T-cell (primary cell): Measurements from ENCODE around the gene FANCE. TPM values are rescaled to one million over a fixed set of nuclear protein-coding genes. Genes with fewer than 3 reads are reported as not detected.
A peak's percentile ranks its signal among the peaks of the same experiment; 100 is the strongest.

Experiments
- ATAC-seq, 4 experiments: fragments of 200-7000 bp in 3 of 4; fragments of 150-1000 bp in 1 of 4; cut with Tn5 transposase; replicated peaks in 1 of 4; 1 replicate in 3 of 4; 2 replicates in 1 of 4; pipeline ENCODE4 v1.10.0; 2021; ENCODE audit warnings: moderate library complexity in 3 of 4, mild to moderate bottlenecking in 2 of 4, moderate number of reproducible peaks in 1 of 4
- CTCF ChIA-PET, 2 donors: fragments of 300-600 bp; sonication (Branson Sonifier 250); formaldehyde crosslinking; loops; one replicate each; lab custom pipeline; 2022; ENCODE audit warnings: antibody characterized with exemption in 2 of 2; lab: Charles Lee
- POLR2A ChIA-PET, 2 donors: fragments of 300-600 bp; sonication (Branson Sonifier 250); formaldehyde crosslinking; loops; one replicate each; lab custom pipeline; 2022; ENCODE audit warnings: antibody characterized with exemption in 2 of 2; lab: Charles Lee
- DNase-seq, 35 experiments: peaks; one replicate each; pipeline versions ENCODE4 v3.0.0 to v3.0.0-alpha.2; 2013 to 2023
- H3K27ac ChIP-seq: one replicate; pipeline ENCODE4 v1.5.1; 2013; ENCODE audit warnings: low read length
- H3K27me3 ChIP-seq, 2 experiments: replicated peaks in 1 of 2; 1 replicate in 1 of 2; 2 replicates in 1 of 2; pipeline versions ENCODE4 v1.6.1 to v1.7.0; 2013; ENCODE audit warnings: low read length in 1 of 2, mixed read lengths in 1 of 2; ENCODE audit not compliant: control insufficient read depth in 2 of 2, insufficient read depth in 2 of 2; ENCODE audit errors: extremely low read depth in 1 of 2
- H3K36me3 ChIP-seq, 2 donors: 1 replicate in 1 of 2; 2 replicates in 1 of 2; pipeline versions ENCODE4 v1.6.1 to v1.7.0; 2013; ENCODE audit warnings: low read length in 1 of 2; ENCODE audit not compliant: control insufficient read depth in 2 of 2, insufficient read depth in 1 of 2; ENCODE audit errors: extremely low read depth in 1 of 2
- H3K4me1 ChIP-seq, 2 experiments: 1 replicate in 1 of 2; 2 replicates in 1 of 2; pipeline versions ENCODE4 v1.6.1 to v1.7.0; 2013; ENCODE audit warnings: low read length in 2 of 2, mixed read lengths in 1 of 2; ENCODE audit not compliant: insufficient read depth in 2 of 2, control insufficient read depth in 1 of 2; ENCODE audit errors: extremely low read depth in 1 of 2
- H3K4me3 ChIP-seq, 2 donors: 1 replicate in 1 of 2; 2 replicates in 1 of 2; pipeline versions ENCODE4 v1.5.1 to v1.7.0; 2013; ENCODE audit warnings: mild to moderate bottlenecking in 2 of 2, low read length in 1 of 2, moderate library complexity in 1 of 2; ENCODE audit not compliant: control insufficient read depth in 1 of 2; ENCODE audit errors: extremely low read depth in 1 of 2
- H3K9me3 ChIP-seq: 2 replicates; pipeline ENCODE4 v1.7.0; 2013
- H3K27ac Mint-ChIP-seq, 2 donors: one replicate each; pipeline ENCODE4 v1.8.0; 2020 to 2021; ENCODE audit warnings: mild to moderate bottlenecking in 2 of 2, mixed read lengths in 2 of 2
- H3K27me3 Mint-ChIP-seq, 2 donors: one replicate each; pipeline ENCODE4 v1.8.0; 2021 to 2022; ENCODE audit warnings: mixed read lengths in 2 of 2
- H3K36me3 Mint-ChIP-seq: one replicate; pipeline ENCODE4 v1.8.0; 2021; ENCODE audit warnings: mixed read lengths
- H3K4me1 Mint-ChIP-seq, 3 donors: one replicate each; pipeline ENCODE4 v1.8.0; 2020 to 2022; ENCODE audit warnings: mixed read lengths in 3 of 3, mild to moderate bottlenecking in 1 of 3
- H3K4me3 Mint-ChIP-seq, 3 donors: one replicate each; pipeline ENCODE4 v1.8.0; 2020 to 2022; ENCODE audit warnings: mild to moderate bottlenecking in 3 of 3, mixed read lengths in 3 of 3, moderate library complexity in 3 of 3
- H3K9me3 Mint-ChIP-seq, 3 donors: one replicate each; pipeline ENCODE4 v1.8.0; 2020 to 2022; ENCODE audit warnings: mixed read lengths in 3 of 3
- WGBS: methylation state at CpG from one replicate; pipeline ENCODE4 v1.1.5; 2013; ENCODE audit warnings: missing lambda C conversion rate; ENCODE audit not compliant: insufficient coverage; 5-methylcytosine and 5-hydroxymethylcytosine counted together
- total RNA-seq, 35 experiments: library from RNA in 6 of 35; stranded (reverse) in 6 of 35; fragments of 120-200 nt in 1 of 35; gene quantifications; one replicate each; pipeline versions ENCODE4 v1.2.1 to v1.2.4 and lab custom pipeline; 2013 to 2026

The FANCE gene
- total RNA-seq, 5 donors from 2014 or later (not counting 1 experiment from before 2014, with no cell fraction given): 5.6 to 12.8 (median 11.7) TPM

DNA sequence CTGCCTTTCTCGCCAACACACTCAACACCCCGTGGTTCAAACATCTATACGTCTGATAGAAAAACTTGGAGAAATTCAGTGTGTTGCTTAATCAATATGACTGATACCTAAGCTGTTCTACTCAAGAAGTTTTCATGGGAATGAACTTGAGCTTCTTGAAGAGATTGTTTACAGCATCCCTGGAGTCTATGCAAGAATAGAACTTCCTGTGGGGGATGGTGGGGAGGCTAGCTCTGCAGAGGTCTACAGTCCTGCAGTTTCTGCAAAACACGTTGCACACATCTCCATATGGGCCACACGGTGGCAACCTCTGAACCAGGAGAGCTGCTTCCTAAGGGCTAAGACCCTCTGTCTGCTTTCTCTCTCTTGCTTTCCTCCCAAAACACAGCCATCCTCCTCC, 32.7 kb upstream of the FANCE start:
- peak overlapping the region in 1 of 3 donors; percentile 68 for H3K4me3 Mint-ChIP-seq
- DNase-seq: peak in 13 of 35 experiments; percentile 1 to 38 (median 14)
- ChIA-PET CTCF (interaction anchor here (1.0 to 1.3 kb wide), 2 partner anchors 11 to 78 kb away, joined by 3 to 4 read pairs; partner anchors contain the start of gene PPARD (in 1 of the 2)), POLR2A (no interaction called here)
- peaks cover 29% of the 10 kb centered on the region for H3K36me3 Mint-ChIP-seq
- no peaks in the 10 kb centered on the region for H3K9me3 Mint-ChIP-seq
- H3K27ac ChIP-seq: peak overlapping the region; percentile 28
- ATAC-seq: peak; percentile 66 to 79 (median 74)
- peak overlapping the region; percentile 84 to 86 for H3K27ac Mint-ChIP-seq
- H3K4me3 ChIP-seq: peak overlapping the region in 1 of 2 donors; percentile 5
- H3K27me3 ChIP-seq: no peaks in the 10 kb centered on the region
- H3K4me1 Mint-ChIP-seq: peaks cover 40 to 45% (median 42%) of the 10 kb centered on the region in 3 donors
- peaks cover 8 to 47% of the 10 kb centered on the region in 2 donors for H3K36me3 ChIP-seq
- H3K9me3 ChIP-seq: no peaks in the 10 kb centered on the region
- WGBS: 0% methylated on average over 1 of the region's 5 CpGs
- peaks cover 14 to 36% of the 10 kb centered on the region in 2 experiments for H3K4me1 ChIP-seq
- no peaks in the 10 kb centered on the region for H3K27me3 Mint-ChIP-seq

DNA sequence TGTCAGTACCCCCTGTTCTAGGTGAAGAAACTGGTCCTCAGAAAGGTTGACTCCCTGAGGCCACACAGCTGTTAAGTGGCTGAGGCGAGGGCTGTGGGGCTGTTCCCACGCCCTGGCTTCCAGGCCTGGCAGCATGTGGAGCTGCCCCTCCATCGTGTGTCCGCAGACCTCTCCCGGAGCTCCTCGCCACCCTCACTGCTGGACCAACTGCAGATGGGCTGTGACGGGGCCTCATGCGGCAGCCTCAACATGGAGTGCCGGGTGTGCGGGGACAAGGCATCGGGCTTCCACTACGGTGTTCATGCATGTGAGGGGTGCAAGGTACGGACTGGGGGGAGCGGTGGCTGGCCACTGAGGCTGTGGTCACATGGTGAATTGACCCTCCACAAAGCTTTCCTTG, 32.2 kb upstream of the FANCE start:
- Histone ChIP-seq H3K27ac (no peak overlapping the region), H3K27me3 (no peaks in the 10 kb centered on the region), H3K4me1 (peaks cover 14 to 32% of the 10 kb centered on the region in 2 experiments), H3K9me3 (no peaks in the 10 kb centered on the region), H3K36me3 (peaks cover 4 to 50% of the 10 kb centered on the region in 2 donors), H3K4me3 (no peak overlapping the region)
- Mint-ChIP-seq H3K36me3 (peaks cover 32% of the 10 kb centered on the region), H3K27ac (peak overlapping the region; percentile 84 to 86), H3K9me3 (no peaks in the 10 kb centered on the region), H3K4me1 (peaks cover 35 to 44% (median 37%) of the 10 kb centered on the region in 3 donors), H3K4me3 (peak overlapping the region in 1 of 3 donors; percentile 68), H3K27me3 (no peaks in the 10 kb centered on the region)
- CTCF ChIA-PET: interaction anchor here (1.0 to 1.3 kb wide), 2 partner anchors 12 to 78 kb away, joined by 3 to 4 read pairs; partner anchors contain the start of gene PPARD (in 1 of the 2)
- POLR2A ChIA-PET: interaction anchor here (0.6 kb wide), 2 partner anchors 44 to 105 kb away, joined by 3 to 4 read pairs; no protein-coding TSS in a partner anchor
- 97% methylated on average over 13 of the region's 14 CpGs for WGBS
- ATAC-seq: no peak
- DNase-seq: no peak

DNA sequence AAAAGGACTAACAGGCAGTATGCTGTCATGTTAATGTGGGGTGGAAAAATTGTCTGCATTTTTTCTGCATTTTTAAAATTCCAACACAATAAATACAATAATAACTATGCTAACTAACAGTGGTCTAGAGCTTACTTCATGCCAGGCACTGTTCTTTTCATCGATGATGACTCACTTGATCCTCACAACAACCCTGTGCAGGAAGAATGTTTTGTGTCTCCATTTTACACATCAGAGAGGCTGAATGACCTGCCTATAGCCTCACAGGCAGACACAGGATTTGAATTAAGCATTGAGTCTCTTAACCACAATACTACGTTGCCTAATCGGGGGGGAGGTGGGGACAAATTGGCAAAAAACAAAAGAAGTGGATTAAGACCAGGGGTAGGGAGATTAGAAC, 26.9 kb upstream of the FANCE start:
- Mint-ChIP-seq H3K4me3 (no peak overlapping the region), H3K9me3 (peaks cover 0 to 14% (median 8%) of the 10 kb centered on the region in 3 donors), H3K4me1 (no peaks in the 10 kb centered on the region), H3K27ac (no peak overlapping the region), H3K27me3 (no peaks in the 10 kb centered on the region), H3K36me3 (peaks cover 52% of the 10 kb centered on the region)
- H3K4me1 ChIP-seq: no peaks in the 10 kb centered on the region
- DNase-seq (no peak), ATAC-seq (no peak)
- H3K4me3 ChIP-seq: no peak overlapping the region
- 100% methylated on average over 2 of the region's 3 CpGs for WGBS
- H3K36me3 ChIP-seq: peaks cover 7 to 54% of the 10 kb centered on the region in 2 donors
- no peaks in the 10 kb centered on the region for H3K9me3 ChIP-seq
- CTCF ChIA-PET: no interaction called here
- H3K27ac ChIP-seq: no peak overlapping the region
- no peaks in the 10 kb centered on the region for H3K27me3 ChIP-seq
- POLR2A ChIA-PET: no interaction called here

DNA sequence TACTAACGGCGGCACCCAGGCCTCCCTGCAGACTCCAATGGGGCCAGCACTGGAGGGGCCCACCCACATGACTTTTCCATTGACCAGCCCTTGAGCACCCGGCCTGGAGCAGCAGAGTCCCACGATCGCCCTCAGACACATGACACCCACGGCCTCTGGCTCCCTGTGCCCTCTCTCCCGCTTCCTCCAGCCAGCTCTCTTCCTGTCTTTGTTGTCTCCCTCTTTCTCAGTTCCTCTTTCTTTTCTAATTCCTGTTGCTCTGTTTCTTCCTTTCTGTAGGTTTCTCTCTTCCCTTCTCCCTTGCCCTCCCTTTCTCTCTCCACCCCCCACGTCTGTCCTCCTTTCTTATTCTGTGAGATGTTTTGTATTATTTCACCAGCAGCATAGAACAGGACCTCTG, 26.1 kb upstream of the FANCE start:
- Histone ChIP-seq H3K9me3 (no peaks in the 10 kb centered on the region), H3K27me3 (no peaks in the 10 kb centered on the region), H3K36me3 (peaks cover 7 to 52% of the 10 kb centered on the region in 2 donors), H3K4me1 (no peaks in the 10 kb centered on the region), H3K4me3 (no peak overlapping the region), H3K27ac (no peak overlapping the region)
- peaks cover 48% of the 10 kb centered on the region for H3K36me3 Mint-ChIP-seq
- H3K27me3 Mint-ChIP-seq: no peaks in the 10 kb centered on the region
- DNase-seq: no peak
- H3K4me3 Mint-ChIP-seq: no peak overlapping the region
- ATAC-seq: no peak
- WGBS: 82% methylated on average over 7 of the region's 8 CpGs
- no peaks in the 10 kb centered on the region for H3K4me1 Mint-ChIP-seq
- H3K27ac Mint-ChIP-seq: no peak overlapping the region
- peaks cover 0 to 15% (median 8%) of the 10 kb centered on the region in 3 donors for H3K9me3 Mint-ChIP-seq
- ChIA-PET CTCF (no interaction called here), POLR2A (no interaction called here)

DNA sequence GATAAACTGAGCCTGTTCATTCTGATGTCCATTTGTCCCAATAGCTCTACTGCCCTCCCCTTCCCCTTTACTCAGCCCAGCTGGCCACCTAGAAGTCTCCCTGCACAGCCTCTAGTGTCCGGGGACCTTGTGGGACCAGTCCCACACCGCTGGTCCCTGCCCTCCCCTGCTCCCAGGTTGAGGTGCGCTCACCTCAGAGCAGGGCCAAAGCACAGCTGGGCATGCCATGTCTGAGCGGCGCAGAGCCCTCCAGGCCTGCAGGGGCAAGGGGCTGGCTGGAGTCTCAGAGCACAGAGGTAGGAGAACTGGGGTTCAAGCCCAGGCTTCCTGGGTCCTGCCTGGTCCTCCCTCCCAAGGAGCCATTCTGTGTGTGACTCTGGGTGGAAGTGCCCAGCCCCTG, 24.7 kb upstream of the FANCE start:
- H3K27ac Mint-ChIP-seq: no peak overlapping the region
- Histone ChIP-seq H3K36me3 (peaks cover 7 to 42% of the 10 kb centered on the region in 2 donors), H3K4me1 (no peaks in the 10 kb centered on the region), H3K4me3 (no peak overlapping the region), H3K9me3 (no peaks in the 10 kb centered on the region), H3K27ac (no peak overlapping the region), H3K27me3 (no peaks in the 10 kb centered on the region)
- H3K4me1 Mint-ChIP-seq: no peaks in the 10 kb centered on the region
- ChIA-PET POLR2A (no interaction called here), CTCF (no interaction called here)
- peaks cover 45% of the 10 kb centered on the region for H3K36me3 Mint-ChIP-seq
- ATAC-seq: no peak
- DNase-seq: no peak
- no peak overlapping the region for H3K4me3 Mint-ChIP-seq
- whole genome bisulfite sequencing: 96% methylated on average over 5 of the region's 5 CpGs
- no peaks in the 10 kb centered on the region for H3K27me3 Mint-ChIP-seq
- peaks cover 0 to 15% (median 8%) of the 10 kb centered on the region in 3 donors for H3K9me3 Mint-ChIP-seq

DNA sequence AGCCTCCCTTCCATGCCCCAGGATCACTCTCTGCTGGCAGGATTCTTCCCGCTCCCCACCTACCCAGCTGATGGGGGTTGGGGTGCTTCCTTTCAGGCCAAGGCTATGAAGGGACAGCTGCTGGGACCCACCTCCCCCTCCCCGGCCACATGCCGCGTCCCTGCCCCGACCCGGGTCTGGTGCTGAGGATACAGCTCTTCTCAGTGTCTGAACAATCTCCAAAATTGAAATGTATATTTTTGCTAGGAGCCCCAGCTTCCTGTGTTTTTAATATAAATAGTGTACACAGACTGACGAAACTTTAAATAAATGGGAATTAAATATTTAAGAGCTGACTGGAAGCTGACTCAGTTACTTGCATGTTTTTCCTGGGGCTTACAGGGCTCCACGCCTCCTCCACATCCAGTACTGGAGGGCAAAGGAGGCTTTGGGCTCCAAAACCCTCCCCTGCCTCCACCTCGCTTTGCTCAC, 24.3 kb upstream of the FANCE start:
- Mint-ChIP-seq H3K4me1 (no peaks in the 10 kb centered on the region), H3K27me3 (no peaks in the 10 kb centered on the region), H3K36me3 (peaks cover 45% of the 10 kb centered on the region), H3K27ac (no peak overlapping the region), H3K9me3 (peaks cover 0 to 15% (median 8%) of the 10 kb centered on the region in 3 donors), H3K4me3 (no peak overlapping the region)
- CTCF ChIA-PET: interaction anchor here in 1 of 2 donors (0.6 kb wide), 1 partner anchor 222 kb away, joined by 5 read pairs; no protein-coding TSS in a partner anchor
- ATAC-seq (no peak), DNase-seq (no peak)
- Histone ChIP-seq H3K36me3 (peaks cover 7 to 40% of the 10 kb centered on the region in 2 donors), H3K9me3 (no peaks in the 10 kb centered on the region), H3K27me3 (no peaks in the 10 kb centered on the region), H3K4me3 (no peak overlapping the region), H3K4me1 (no peaks in the 10 kb centered on the region), H3K27ac (no peak overlapping the region)
- WGBS: no CpG with 5 or more reads among the region's 9 CpGs
- POLR2A ChIA-PET: no interaction called here
